NCI-H345 treated with DMSO at 0.1 percent for 48 hours (cell line): ENCODE measurements around the gene TPSB2.

ENCODE experiments used
- DNase-seq: peaks from one replicate; lab custom pipeline; 2025; ENCODE audit not compliant: unreplicated experiment; lab: John Stamatoyannopoulos, UW

Gene TPSB2

DNA sequence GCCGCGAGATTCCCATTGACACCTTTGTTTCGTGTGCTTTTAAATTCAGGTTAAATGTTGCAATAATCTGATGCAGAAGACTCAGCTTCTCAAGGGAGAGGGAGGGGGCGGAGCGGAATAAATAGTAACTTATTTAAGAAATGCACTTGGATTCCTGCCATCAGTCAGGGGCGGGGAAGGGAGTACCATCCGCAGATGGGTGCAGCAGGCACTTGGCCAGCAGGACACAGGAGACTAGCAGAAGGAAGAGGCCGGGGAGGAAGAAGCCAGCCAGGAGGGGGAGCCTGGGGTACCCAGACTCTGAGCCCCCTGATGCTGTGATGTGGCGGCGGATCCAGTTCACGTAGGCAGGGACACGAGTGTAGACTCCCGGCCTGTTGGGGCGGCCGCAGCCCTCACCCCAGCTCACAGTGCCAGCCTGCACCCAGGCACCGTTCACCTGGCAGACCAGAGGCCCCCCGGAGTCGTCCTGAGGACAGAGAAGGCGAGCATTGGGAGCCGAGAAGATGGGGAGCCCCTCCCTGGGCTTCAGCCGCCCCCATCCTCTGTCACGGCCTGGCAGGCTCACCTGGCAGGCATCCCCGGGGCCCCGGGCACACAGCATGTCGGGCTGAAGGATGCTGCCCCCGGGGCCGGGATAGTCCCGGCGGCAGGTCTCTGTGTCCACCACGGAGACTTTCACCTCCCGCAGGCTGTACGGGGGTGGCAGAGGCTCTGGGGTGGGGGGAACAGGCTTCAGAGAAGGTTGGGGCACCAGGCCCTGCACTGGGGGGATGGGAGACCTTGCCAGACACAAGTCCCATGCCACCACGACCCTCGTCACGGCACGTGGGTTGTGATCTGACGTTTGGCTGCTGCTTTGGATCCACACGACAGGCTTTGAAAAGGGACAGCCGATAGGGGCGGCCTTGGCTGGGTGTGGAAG, 8.1 kb downstream of the TPSB2 start:
- DNase-seq: no peak

DNA sequence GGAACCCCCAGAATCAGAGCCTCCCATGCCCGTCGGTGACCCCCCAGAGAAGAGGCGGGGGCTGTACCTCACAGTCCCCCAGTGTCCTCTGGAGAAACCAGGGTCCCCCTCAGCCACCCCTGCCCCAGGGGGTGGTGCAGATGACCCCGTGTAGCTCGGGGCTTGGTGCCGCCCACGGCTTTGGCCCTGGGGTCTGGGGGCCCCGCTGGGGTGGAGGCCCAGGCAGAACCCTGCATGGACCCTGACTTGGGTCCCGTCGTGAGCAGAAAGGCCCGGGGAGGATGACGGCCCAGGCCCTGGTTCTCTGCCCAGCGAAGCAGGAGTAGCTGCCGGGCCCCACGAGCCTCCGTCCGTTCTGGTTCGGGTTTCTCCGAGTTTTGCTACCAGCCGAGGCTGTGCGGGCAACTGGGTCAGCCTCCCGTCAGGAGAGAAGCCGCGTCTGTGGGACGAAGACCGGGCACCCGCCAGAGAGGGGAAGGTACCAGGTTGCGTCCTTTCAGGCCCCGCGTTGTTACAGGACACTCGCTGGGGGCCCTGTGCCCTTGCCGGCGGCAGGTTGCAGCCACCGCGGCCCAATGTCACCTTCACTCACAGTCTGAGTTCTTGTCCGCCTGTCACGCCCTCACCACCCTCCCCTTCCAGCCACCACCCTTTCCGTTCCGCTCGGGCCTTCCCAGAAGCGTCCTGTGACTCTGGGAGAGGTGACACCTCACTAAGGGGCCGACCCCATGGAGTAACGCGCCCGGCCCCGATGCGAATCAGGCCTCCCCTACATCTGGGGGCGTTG, 8.9 kb downstream of the TPSB2 start:
- DNase-seq: no peak

DNA sequence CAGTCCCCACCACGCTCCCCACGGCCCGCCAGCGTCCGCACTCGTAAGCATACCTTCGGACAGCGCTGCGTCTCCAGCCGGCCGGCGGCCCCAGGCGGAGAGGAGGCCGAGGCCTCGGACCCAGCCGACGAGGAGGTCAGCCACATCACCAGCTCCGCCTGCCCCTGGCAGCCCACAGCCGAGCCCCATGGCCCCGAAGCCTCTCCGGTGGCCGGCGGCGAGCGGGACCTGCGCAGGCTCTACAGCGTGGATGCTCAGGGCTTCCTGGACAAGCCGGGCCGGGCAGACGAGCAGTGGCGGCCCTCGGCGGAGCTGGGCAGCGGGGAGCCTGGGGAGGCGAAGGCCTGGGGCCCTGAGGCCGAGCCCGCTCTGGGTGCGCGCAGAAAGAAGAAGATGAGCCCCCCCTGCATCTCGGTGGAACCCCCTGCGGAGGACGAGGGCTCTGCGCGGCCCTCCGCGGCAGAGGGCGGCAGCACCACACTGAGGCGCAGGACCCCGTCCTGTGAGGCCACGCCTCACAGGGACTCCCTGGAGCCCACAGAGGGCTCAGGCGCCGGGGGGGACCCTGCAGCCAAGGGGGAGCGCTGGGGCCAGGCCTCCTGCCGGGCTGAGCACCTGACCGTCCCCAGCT, 9.8 kb downstream of the TPSB2 start:
- no peak for DNase-seq

DNA sequence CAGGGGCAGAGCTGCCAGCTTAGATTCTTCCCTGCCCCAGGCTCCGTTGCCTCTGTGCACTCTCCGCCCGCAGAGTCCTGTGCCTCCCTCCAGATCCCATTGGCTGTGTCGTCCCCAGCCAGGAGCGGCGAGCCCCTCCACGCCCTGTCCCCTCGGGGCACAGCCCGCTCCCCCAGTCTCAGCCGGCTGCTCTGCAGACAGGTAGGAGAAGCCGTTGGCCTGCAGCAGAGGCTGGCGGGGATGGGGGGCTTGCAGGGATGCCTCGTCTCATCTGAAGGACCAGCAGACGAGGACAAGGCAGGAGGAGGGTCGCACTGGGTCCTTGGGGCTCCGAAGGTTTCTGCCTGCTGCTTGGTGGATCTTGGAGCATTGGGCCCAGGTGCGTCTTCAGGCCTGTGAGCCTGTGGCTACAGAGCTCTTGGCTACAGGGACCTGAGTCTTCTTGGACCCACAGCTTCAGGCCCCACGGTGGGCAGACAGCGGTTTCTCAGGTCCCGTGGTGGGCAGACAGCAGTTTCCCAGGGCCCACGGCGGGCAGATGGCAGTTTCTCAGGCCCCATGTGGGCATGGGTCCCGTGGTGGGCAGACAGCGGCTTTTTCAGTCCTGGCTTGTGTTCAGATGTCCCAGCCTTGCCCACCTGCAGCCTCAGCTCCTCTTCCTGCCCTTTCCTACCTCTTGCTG, 10.9 kb downstream of the TPSB2 start:
- DNase-seq: no peak

DNA sequence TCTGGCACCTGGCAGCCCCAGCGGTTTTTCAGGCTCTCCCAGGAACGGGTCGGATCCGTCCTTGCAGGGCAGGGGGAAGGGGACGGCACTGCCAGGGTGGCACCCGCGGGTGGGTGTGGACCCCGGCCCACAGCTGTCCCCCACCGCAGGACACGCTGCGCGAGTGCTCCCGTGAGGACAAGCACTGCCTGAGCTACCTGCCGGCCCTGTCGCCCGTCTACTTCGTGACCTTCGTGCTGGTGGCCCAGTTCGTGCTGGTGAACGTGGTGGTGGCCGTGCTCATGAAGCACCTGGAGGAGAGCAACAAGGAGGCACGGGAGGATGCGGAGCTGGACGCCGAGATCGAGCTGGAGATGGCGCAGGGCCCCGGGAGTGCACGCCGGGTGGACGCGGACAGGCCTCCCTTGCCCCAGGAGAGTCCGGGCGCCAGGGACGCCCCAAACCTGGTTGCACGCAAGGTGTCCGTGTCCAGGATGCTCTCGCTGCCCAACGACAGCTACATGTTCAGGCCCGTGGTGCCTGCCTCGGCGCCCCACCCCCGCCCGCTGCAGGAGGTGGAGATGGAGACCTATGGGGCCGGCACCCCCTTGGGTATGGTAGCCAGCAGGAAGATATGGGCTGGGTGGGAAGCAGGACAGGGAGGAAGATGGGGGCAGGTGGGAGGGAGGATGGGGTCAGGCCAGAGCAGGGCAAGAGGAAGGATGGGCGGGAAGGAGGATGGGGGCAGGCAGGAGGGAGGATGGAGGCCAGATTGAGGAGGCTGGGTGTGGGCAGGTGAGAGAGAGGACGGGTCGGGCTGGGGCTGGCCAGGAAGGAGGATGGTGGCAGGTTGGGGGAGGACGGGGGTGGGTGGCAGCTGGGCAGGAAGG, 11.7 kb downstream of the TPSB2 start:
- no peak for DNase-seq

DNA sequence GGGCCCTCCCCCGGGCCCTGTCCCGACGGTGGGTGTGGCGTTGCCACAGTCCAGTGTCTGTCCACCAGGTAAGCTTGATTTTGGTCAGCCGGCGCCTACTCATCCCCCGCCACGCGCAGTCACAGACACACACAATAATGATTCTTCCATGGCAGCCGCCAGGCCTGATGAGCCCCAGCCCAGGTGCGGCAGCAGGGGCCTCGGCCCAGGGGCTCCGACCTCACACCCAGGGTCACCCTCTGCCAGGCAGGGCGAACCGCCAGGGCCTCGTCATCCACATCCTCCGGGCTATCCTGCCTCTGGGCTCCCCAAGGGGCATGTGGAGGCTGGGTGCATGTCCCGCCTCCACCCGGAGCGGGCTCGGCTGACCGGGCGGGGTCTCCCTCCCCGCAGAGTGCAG, 12.5 kb downstream of the TPSB2 start:
- DNase-seq: no peak

DNA sequence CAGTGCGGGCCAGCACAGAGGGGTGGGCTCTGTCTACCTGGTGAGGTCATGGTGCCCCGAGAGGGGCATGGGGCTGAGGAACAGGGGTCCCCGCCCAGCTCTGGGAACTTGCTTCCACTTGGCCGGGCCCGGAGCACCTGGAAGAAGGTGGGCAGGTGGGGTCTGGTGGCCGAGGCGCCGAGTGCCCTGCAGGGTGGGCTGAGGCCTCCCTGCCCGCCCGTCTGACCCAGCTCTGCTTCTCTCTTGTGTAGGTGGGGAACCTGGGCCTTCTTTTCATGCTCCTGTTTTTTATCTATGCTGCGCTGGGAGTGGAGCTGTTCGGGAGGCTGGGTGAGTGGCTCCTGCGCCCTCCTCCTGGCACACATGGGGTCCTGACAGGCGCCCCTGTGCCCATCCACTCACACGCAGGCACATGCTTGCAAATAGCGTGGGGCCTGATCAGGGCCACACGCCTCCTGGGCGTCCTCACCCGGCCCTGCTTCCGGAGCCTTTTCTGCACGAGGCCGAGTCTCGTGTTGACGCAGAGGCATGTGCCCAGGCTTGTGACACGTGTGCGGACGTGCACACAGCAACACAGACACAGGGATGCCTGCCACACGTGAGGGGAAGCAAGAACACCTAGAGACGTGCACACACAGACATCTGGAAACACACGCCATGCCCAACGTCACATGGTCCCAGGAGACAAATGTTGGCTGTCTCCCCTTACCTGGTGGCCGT, 13.1 kb downstream of the TPSB2 start:
- DNase-seq: no peak

DNA sequence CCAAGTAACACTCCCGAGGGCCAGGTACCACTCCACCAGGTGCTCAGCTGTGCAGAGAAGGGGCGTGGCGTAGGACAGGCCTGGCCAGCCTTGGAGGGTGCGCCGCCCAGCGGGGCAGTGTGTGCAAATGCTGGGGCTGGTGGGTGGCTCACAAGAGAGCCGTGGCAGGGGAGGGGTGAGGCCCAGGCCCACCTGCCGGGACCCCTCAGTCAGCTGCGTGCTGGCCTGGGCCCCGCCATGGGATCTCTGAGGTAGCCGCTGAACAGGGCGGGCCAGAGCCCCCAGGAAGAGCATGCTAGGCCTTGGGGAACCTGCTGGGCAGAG, 13.7 kb downstream of the TPSB2 start:
- DNase-seq: no peak

DNA sequence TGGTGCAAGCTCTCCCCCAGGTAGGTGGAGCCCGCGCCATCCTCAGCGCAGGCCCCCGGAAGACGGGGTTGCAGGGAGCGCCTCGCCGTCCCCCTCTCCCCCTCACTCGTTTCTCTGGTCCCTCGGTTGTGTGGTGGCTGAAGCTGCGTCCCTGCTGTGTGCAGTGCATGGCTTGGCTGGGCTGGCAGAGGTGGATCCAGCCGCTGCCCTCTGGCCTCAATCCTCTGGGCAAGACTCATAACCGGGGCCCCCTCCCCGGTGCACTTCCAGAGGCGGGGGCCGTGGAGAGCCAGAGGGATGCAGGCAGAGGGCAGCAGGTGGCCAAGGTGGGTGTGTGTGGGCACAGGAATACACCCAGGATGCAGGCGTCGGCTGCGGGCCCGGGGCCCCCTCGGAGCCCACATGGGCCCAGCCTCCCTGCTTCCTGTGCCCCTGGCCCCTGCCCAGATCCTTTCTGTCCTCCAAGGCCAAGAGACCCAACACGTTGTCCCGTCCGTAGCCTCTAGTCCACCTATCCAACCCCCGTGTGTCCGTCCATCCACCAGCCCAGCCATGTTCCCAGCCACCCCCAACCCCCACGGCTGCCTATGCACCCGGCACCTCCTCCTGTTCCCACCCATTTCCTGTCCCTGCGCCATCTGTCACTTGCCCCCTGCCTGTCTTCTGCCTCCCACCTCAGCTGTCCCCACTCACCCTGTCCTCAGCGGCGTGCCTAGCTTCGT, 14.2 kb downstream of the TPSB2 start:
- no peak for DNase-seq

DNA sequence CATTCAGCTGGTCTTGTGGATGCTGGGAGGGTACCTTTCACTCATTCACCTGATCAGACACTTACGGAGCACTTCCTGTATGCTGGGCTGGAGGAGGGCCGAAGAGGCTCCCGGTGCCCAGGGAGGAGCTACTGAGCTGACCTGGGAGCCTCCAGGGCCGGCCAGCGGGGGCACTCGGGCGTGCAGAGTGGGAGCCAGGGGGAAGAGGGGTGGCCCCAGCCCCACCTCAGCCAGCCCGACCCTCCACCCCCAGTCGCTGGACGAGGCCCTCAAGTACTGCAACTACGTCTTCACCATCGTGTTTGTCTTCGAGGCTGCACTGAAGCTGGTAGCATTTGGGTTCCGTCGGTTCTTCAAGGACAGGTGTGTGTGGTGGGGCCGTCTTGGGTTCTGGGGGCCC, 15.3 kb downstream of the TPSB2 start:
- no peak for DNase-seq

DNA sequence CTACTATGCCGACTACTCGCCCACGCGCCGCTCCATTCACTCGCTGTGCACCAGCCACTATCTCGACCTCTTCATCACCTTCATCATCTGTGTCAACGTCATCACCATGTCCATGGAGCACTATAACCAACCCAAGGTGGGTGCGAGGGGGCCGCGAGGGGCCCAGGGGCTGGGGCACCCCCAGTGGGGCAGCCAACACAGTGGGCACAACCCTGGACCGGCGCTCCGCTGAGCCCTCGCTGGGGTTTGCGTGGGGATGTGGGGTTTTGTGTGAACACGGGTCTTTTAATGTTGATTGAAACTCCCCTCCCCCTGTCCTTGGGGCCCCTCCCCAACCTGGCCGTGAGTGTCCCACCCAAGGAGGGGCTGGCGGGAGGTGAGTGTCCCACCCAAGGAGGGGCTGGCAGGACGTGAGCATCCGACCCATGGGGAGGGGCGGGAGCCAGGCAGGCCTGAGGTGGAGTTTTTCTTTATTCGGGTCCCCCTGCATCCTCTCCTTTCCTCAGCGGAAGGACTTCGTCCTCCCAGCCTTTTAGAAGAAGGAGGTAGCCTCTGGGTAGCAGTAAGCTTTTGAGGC, 16.1 kb downstream of the TPSB2 start:
- no peak for DNase-seq

DNA sequence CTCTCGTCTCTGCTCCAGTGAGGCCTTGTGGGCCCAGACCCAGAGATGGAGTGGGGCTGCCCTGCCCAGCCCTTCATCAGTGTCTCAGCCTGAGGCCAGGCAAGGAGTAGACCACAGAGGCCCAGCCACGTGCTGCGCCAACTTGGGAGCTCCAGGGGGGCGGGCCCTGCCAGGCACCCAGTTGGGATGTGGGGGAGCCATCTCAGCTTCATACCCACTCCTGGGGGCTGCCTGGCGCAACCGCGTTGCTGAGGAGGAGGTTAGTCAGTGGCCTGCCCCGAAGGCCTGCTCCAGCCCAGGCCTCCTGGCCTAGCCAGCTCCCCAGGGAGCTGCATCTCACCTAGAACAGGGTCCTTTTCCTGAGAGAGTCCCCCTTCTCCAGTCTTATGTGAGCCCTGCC, 16.8 kb downstream of the TPSB2 start:
- no peak for DNase-seq

DNA sequence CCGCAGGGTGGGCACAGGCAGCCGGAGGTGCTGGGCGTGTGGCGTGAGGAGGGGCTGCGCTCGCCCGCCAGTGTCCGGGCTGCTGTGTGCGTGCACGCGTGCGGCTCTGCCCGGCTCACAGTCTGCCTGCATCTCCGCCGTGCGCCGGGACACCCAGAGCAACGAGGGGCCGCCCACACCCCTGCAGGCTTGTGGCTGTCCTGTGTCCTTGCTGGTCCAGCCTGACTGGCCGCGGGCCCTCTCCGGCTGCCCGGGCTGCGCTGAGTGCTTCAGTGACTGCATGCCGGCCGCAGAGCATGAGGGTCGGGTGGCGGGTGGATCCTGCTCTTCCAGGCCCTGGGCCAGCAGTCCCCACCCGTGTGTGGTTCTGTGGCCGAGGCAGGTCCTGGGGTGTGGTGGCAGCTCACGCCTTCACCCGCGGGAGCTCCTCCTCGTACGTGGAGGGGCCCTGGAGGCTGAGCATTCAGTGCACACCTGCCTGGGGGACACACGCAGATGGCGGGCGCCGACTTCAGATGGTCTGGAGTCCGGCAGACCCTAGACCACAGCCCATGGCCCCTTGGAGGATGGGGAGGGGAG, 17.3 kb downstream of the TPSB2 start:
- no peak for DNase-seq

DNA sequence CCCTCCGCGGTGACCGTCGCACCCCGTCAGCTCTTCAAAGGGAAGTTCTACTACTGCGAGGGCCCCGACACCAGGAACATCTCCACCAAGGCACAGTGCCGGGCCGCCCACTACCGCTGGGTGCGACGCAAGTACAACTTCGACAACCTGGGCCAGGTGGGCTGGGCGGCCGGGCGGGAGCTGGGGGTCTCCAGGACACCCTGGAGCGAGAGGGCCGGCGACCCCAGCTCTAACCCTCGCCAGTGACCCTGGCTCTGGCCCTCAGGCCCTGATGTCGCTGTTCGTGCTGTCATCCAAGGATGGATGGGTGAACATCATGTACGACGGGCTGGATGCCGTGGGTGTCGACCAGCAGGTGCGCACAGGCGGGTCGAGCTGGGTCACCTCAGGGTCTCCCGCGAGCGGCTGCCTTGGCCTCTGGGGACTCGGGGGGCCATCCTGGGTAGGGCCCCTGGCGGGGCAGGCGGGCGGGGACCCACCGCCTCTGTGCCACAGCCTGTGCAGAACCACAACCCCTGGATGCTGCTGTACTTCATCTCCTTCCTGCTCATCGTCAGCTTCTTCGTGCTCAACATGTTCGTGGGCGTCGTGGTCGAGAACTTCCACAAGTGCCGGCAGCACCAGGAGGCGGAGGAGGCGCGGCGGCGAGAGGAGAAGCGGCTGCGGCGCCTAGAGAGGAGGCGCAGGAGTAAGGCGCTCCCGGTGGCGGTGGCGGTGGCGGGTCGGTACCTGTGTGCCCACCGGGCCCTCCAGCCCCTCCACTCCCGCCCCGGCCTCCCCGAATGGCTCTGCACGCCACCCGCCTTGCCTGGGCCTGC, 18.3 kb downstream of the TPSB2 start:
- no peak for DNase-seq

DNA sequence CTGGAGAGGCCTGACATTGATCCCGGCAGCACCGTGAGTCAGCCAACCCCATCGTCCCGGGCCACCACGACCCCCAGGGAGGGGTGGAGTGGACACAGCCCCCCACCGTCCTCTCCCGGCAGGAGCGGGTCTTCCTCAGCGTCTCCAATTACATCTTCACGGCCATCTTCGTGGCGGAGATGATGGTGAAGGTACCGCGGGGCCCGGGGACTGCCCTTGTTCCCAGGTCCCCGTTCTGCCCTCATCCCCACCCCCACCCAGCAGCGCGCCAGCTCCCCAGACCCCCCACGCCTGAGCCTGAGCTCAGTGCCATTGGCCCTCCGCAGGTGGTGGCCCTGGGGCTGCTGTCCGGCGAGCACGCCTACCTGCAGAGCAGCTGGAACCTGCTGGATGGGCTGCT, 19.5 kb downstream of the TPSB2 start:
- DNase-seq: no peak

DNA sequence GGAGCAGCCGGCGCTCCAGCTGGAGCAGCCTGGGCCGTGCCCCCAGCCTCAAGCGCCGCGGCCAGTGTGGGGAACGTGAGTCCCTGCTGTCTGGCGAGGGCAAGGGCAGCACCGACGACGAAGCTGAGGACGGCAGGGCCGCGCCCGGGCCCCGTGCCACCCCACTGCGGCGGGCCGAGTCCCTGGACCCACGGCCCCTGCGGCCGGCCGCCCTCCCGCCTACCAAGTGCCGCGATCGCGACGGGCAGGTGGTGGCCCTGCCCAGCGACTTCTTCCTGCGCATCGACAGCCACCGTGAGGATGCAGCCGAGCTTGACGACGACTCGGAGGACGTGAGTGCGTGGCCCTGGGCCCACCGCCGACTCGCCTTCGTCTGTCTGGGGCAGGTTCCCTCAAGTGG, 20.9 kb downstream of the TPSB2 start:
- DNase-seq: no peak

DNA sequence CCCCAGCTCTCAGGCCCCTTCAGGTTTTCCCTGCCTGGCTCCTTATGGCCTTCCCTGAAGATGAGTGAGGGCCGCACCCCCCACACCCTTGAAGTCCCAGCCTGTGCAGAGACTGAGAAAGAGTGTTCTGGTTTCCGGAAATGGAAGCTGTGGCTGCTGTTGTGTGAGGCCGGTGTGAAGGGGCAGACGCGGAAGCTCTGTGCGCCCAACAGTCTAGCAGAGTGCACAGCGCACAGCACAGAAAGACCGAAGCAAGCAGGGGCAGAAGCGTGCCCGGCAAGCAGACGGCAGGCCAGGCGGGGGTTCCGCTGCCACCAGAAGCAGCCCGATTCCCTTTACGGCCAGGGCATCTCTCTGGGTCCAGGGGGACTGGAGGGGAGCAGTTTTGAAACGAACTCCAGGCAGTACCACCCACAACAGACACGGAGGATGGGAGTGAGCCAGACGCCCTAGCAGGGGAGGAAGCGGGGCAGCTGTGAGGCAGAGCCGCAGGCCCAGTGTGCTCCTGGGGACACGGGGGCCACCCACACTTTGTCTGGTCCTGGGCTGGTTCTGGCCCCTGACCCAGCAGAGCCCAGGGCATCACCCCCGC, 21.6 kb downstream of the TPSB2 start:
- no peak for DNase-seq
